Neuronal stem cell (in vitro differentiated cells): ENCODE measurements around the gene RICTOR.

Experiments
- DNase-seq: peaks from one replicate; pipeline ENCODE4 v3.0.0-alpha.2; 2013; ENCODE audit warnings: low spot score
- H2AFZ ChIP-seq: one replicate; pipeline ENCODE4 v1.6.1; 2013; ENCODE audit warnings: mild to moderate bottlenecking, low read length, inconsistent platforms
- H2AK5ac ChIP-seq: 2 replicates; pipeline ENCODE4 v1.6.1; 2013; ENCODE audit warnings: low read depth, mild to moderate bottlenecking, inconsistent platforms, low read length, moderate library complexity, mixed read lengths
- H2BK120ac ChIP-seq: 2 replicates; pipeline ENCODE4 v1.6.1; 2013; ENCODE audit warnings: low read depth, mild to moderate bottlenecking, inconsistent platforms, low read length, moderate library complexity, mixed read lengths
- H2BK12ac ChIP-seq: one replicate; pipeline ENCODE4 v1.6.1; 2013; ENCODE audit warnings: low read length, inconsistent platforms
- H2BK15ac ChIP-seq: 2 replicates; pipeline ENCODE4 v1.6.1; 2013; ENCODE audit warnings: mild to moderate bottlenecking, low read length, inconsistent platforms, mixed read lengths
- H2BK5ac ChIP-seq: one replicate; pipeline ENCODE4 v1.6.1; 2013; ENCODE audit warnings: inconsistent platforms, mild to moderate bottlenecking, low read length, moderate library complexity
- H3K14ac ChIP-seq: one replicate; pipeline ENCODE4 v1.6.1; 2013; ENCODE audit warnings: low read length, inconsistent platforms
- H3K18ac ChIP-seq: 2 replicates; pipeline ENCODE4 v1.6.1; 2013; ENCODE audit warnings: low read length, inconsistent platforms
- H3K23ac ChIP-seq: 2 replicates; pipeline ENCODE4 v1.6.1; 2013; ENCODE audit warnings: low read depth, mild to moderate bottlenecking, mixed read lengths, low read length, inconsistent platforms; ENCODE audit not compliant: poor library complexity
- H3K27ac ChIP-seq: replicated peaks from 3 replicates; pipeline ENCODE4 v1.5.1; 2013; ENCODE audit warnings: low read length, inconsistent platforms
- H3K27me3 ChIP-seq, 3 experiments: 2 replicates each; pipeline ENCODE4 v1.6.1; 2013; ENCODE audit warnings: low read length in 3 of 3, mild to moderate bottlenecking in 2 of 3, inconsistent platforms in 1 of 3, low read depth in 1 of 3, mixed read lengths in 1 of 3, moderate library complexity in 1 of 3; ENCODE audit not compliant: control insufficient read depth in 3 of 3, insufficient read depth in 3 of 3
- H3K36me3 ChIP-seq, 2 donors: replicated peaks in 1 of 2; 2 replicates each; pipeline ENCODE4 v1.6.1; 2013; ENCODE audit warnings: low read length in 2 of 2; ENCODE audit not compliant: control insufficient read depth in 2 of 2, insufficient read depth in 2 of 2
- H3K4ac ChIP-seq: 2 replicates; pipeline ENCODE4 v1.6.1; 2013; ENCODE audit warnings: inconsistent platforms, mild to moderate bottlenecking, low read length, moderate library complexity
- H3K4me1 ChIP-seq, 2 donors: 1 replicate in 1 of 2; 2 replicates in 1 of 2; pipeline ENCODE4 v1.6.1; 2013; ENCODE audit warnings: low read length in 2 of 2, low read depth in 1 of 2; ENCODE audit not compliant: control insufficient read depth in 2 of 2, insufficient read depth in 1 of 2
- H3K4me2 ChIP-seq: one replicate; pipeline ENCODE4 v1.6.1; 2013; ENCODE audit warnings: mild to moderate bottlenecking, low read length, inconsistent platforms; ENCODE audit not compliant: insufficient read depth, poor library complexity, severe bottlenecking
- H3K4me3 ChIP-seq, 2 donors: 2 replicates each; pipeline ENCODE4 v1.5.1; 2013; ENCODE audit warnings: low read length in 2 of 2, mild to moderate bottlenecking in 2 of 2, inconsistent platforms in 1 of 2, moderate library complexity in 1 of 2
- H3K79me1 ChIP-seq: one replicate; pipeline ENCODE4 v1.6.1; 2013; ENCODE audit warnings: low read depth, mild to moderate bottlenecking, inconsistent platforms, low read length, moderate library complexity
- H3K9ac ChIP-seq: one replicate; pipeline ENCODE4 v1.6.1; 2013; ENCODE audit warnings: mild to moderate bottlenecking, low read depth, low read length, inconsistent platforms; ENCODE audit not compliant: poor library complexity
- H3K9me3 ChIP-seq, 2 donors: replicated peaks in 1 of 2; 2 replicates each; pipeline versions ENCODE3 to v1.6.1; 2013; ENCODE audit warnings: low read length in 2 of 2, mild to moderate bottlenecking in 2 of 2, inconsistent platforms in 1 of 2, low read depth in 1 of 2, mixed read lengths in 1 of 2, moderate library complexity in 1 of 2; ENCODE audit not compliant: control insufficient read depth in 2 of 2, insufficient read depth in 1 of 2
- H4K8ac ChIP-seq: one replicate; pipeline ENCODE4 v1.6.1; 2013; ENCODE audit warnings: low read depth, mild to moderate bottlenecking, inconsistent platforms, low read length, moderate library complexity
- H4K91ac ChIP-seq: one replicate; pipeline ENCODE4 v1.6.1; 2013; ENCODE audit warnings: low read length, low read depth, mild to moderate bottlenecking, inconsistent platforms; ENCODE audit not compliant: poor library complexity
- WGBS, 2 donors: extraction: QIAGEN DNeasy Blood & Tissue Kit; methylation state at CpG; one replicate each; pipeline ENCODE4 v1.1.7; 2013; ENCODE audit warnings: missing lambda C conversion rate in 2 of 2, mixed read lengths in 1 of 2; ENCODE audit not compliant: insufficient read length in 2 of 2, insufficient replicate concordance in 1 of 2; ENCODE audit errors: extremely low coverage in 2 of 2; 5-methylcytosine and 5-hydroxymethylcytosine counted together

Gene RICTOR

DNA sequence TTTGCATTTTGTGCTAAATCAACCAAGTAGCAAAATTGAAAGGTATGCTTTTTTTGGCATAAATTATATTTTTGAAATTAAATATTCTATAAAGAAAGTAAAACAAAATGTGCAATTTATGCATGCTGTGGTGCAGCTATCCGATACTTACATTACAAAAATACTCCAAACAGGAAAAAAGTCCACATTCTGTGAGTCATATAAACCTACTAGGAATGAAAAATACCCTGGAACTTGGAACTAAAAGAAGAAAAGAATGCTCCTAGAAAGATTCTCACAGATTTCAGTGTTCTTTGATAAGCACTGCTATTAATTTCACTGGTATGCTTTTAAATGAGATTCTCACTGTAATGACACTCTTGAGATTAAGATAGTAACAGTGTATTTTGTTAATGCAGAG, 135.8 kb downstream of the RICTOR start:
- Histone ChIP-seq H3K9ac (no peak overlapping the region), H3K4me2 (no peak overlapping the region), H2BK12ac (no peak overlapping the region), H3K23ac (no peak overlapping the region), H2BK120ac (no peak overlapping the region), H2BK5ac (no peak overlapping the region), H3K27me3 (no peaks in the 10 kb centered on the region), H3K79me1 (no peaks in the 10 kb centered on the region), H4K8ac (no peak overlapping the region), H3K4ac (no peak overlapping the region), H3K14ac (no peak overlapping the region), H2AK5ac (no peak overlapping the region), H3K27ac (no peak overlapping the region), H3K4me3 (no peak overlapping the region), H3K4me1 (no peaks in the 10 kb centered on the region), H3K18ac (no peak overlapping the region), H2BK15ac (no peak overlapping the region), H3K9me3 (no peaks in the 10 kb centered on the region), H3K36me3 (peaks cover 2 to 46% of the 10 kb centered on the region in 2 donors), H2AFZ (no peak overlapping the region), H4K91ac (no peak overlapping the region)
- DNase-seq = no peak
- no CpG with 5 or more reads among the region's 1 CpG for WGBS, 2 donors

DNA sequence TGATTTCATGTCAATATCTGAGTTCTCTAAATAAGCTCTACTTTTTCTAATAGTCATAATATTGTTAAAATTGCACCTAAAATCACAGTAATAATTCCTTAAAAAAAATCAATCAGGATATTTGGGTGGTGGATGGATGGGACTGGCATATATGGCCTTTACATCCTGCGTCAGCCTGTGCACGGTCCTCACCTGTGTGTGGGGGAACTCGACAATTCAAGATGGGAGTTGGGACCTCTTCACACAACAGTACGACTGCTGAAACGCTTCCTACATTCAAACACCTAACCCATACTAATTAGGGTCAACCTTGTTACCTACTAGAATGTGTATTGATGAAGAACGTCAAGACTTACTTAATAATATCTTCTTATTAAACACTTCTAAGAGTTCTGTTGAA, 137.9 kb downstream of the RICTOR start:
- H3K23ac ChIP-seq = no peak overlapping the region
- H3K14ac ChIP-seq = no peak overlapping the region
- H3K4me1 ChIP-seq = no peaks in the 10 kb centered on the region
- no peak overlapping the region for H3K18ac ChIP-seq
- H2BK120ac ChIP-seq = no peak overlapping the region
- H3K36me3 ChIP-seq = peaks cover 0 to 26% of the 10 kb centered on the region in 2 donors
- H3K9ac ChIP-seq = no peak overlapping the region
- DNase-seq = no peak
- no peak overlapping the region for H3K27ac ChIP-seq
- H3K79me1 ChIP-seq = no peaks in the 10 kb centered on the region
- H2BK5ac ChIP-seq = no peak overlapping the region
- H2BK12ac ChIP-seq = no peak overlapping the region
- no peak overlapping the region for H3K4me3 ChIP-seq
- H3K4ac ChIP-seq = no peak overlapping the region
- no peak overlapping the region for H2AFZ ChIP-seq
- H2BK15ac ChIP-seq = no peak overlapping the region
- H4K91ac ChIP-seq = no peak overlapping the region
- no CpG with 5 or more reads among the region's 6 CpGs for WGBS, 2 donors
- no peaks in the 10 kb centered on the region for H3K27me3 ChIP-seq
- H3K4me2 ChIP-seq = no peak overlapping the region
- no peak overlapping the region for H4K8ac ChIP-seq
- H3K9me3 ChIP-seq = no peaks in the 10 kb centered on the region
- no peak overlapping the region for H2AK5ac ChIP-seq

DNA sequence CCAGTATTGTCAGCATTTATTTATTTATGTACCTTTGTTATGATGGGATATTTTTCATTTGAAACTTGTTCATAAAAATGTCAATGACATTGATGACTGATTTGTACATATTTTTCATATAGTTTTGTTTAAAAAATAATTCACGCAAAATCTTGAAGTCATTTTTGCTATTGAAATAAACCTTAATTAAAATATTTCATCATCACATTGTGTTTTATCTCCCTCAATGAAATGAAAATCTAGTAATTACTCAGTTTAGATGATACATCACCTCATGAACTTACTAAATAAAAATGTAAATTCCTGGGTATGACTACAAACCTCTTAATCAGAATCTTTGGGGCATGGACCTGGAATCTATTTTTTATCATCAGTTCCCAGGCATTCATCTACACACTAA, 138.8 kb downstream of the RICTOR start:
- Histone ChIP-seq H3K4me2 (no peak overlapping the region), H2AK5ac (no peak overlapping the region), H2BK12ac (no peak overlapping the region), H3K14ac (no peak overlapping the region), H3K36me3 (peaks cover 0 to 18% of the 10 kb centered on the region in 2 donors), H3K4me1 (no peaks in the 10 kb centered on the region), H2BK120ac (no peak overlapping the region), H3K9ac (no peak overlapping the region), H3K27me3 (no peaks in the 10 kb centered on the region), H2BK15ac (no peak overlapping the region), H4K8ac (no peak overlapping the region), H3K23ac (no peak overlapping the region), H4K91ac (no peak overlapping the region), H3K79me1 (no peaks in the 10 kb centered on the region), H3K18ac (no peak overlapping the region), H3K9me3 (no peaks in the 10 kb centered on the region), H3K4me3 (no peak overlapping the region), H3K4ac (no peak overlapping the region), H3K27ac (no peak overlapping the region), H2AFZ (no peak overlapping the region), H2BK5ac (no peak overlapping the region)
- no CpG with 5 or more reads among the region's 1 CpG for WGBS, 2 donors
- no peak for DNase-seq

DNA sequence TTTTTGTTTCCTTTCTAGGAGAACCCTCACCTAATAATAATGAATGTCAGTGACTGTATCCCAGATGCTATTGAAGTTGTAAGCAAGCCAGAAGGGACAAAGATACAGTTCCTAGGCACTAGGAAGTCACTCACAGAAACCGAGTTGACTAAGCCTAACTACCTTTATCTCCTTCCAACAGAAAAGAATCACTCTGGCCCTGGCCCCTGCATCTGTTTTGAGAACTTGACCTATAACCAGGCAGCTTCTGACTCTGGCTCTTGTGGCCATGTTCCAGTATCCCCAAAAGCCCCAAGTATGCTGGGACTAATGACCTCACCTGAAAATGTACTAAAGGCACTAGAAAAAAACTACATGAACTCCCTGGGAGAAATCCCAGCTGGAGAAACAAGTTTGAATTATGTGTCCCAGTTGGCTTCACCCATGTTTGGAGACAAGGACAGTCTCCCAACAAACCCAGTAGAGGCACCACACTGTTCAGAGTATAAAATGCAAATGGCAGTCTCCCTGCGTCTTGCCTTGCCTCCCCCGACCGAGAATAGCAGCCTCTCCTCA, 141.3 kb downstream of the RICTOR start:
- H2BK15ac ChIP-seq = no peak overlapping the region

More for the DNA sequence above, 141.3 kb downstream of the RICTOR start:
- H3K36me3 ChIP-seq = peaks cover 0 to 5% of the 10 kb centered on the region in 2 donors
- H2BK120ac ChIP-seq = no peak overlapping the region
- no peak overlapping the region for H3K18ac ChIP-seq
- no peak overlapping the region for H2BK12ac ChIP-seq
- no peak overlapping the region for H3K9ac ChIP-seq
- no peak overlapping the region for H3K4me2 ChIP-seq
- no peak overlapping the region for H3K27ac ChIP-seq
- no peak overlapping the region for H3K14ac ChIP-seq
- no peak overlapping the region for H2AK5ac ChIP-seq
- no CpG with 5 or more reads among the region's 4 CpGs for WGBS, 2 donors
- no peak for DNase-seq
- no peak overlapping the region for H3K4ac ChIP-seq
- H3K9me3 ChIP-seq = no peaks in the 10 kb centered on the region
- no peak overlapping the region for H3K23ac ChIP-seq
- H3K4me1 ChIP-seq = no peaks in the 10 kb centered on the region
- no peaks in the 10 kb centered on the region for H3K27me3 ChIP-seq
- H4K8ac ChIP-seq = no peak overlapping the region
- no peak overlapping the region for H4K91ac ChIP-seq
- no peaks in the 10 kb centered on the region for H3K79me1 ChIP-seq
- H2AFZ ChIP-seq = no peak overlapping the region
- no peak overlapping the region for H3K4me3 ChIP-seq
- no peak overlapping the region for H2BK5ac ChIP-seq
